ENCODE measurements around the gene BID. TPM values are rescaled to one million over a fixed set of nuclear protein-coding genes. Genes with fewer than 3 reads are reported as not detected.
"Not testable (repeated sequence)": the region's sequence is repeated elsewhere in the genome, so short reads cannot be mapped to it uniquely, and the experiment has no call there.

The BID gene
- polyA plus RNA-seq, 1 donor from 2014 or later = 88.6 TPM

DNA sequence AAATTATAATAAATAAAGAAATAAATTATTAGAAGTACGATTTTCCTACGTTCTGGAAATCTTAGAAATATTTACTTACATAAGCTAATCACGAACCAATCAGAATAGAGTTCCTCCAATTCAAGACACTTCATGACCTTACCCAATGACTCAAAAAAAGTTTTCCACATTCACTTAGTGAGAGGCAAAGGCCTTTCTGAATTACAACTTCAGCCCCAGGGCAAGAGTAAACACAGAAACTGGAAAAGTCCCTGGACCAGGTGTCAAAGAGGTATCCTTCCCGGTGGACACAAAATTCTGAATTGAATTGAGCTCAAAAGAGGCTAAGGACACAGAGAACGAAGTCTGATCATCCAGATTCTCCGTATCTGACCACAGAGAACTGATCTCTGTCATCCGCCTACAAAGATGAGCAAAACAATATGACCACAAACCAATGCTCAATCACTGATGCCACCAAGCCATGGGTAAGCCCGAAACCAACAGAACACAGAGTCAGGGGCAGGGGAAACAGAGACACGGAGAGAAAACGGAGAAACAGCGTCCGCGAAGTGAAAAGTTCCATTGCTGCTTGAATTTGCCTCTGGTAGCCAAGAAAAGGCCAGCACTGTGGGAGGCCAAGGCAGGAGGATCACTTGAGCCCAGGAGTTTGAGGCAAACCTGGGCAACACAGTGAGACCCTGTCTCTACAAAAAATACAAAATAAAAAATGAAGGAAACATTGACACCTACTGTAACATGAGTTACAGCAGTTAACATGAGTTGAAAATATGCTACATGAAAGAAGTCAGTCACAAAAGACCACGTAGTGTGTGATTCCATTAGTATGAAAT, 6.8 kb downstream of the BID start:
- Histone ChIP-seq H3K9ac (ENCODE audit: low read length) (no peak overlapping the region), H3K9me3 (ENCODE audit: low read length) (no peaks in the 10 kb centered on the region), H3K27ac (ENCODE audit: low read length) (no peak overlapping the region), H3K4me3 (ENCODE audit: low read length) (no peak overlapping the region), H3K4me2 (ENCODE audit: low read length) (no peak overlapping the region), H3K27me3 (ENCODE audit: insufficient read depth, low read depth, low read length) (no peaks in the 10 kb centered on the region), H3K79me2 (replicated peaks; ENCODE audit: insufficient read depth, low read length) (no peaks in the 10 kb centered on the region), H4K20me1 (ENCODE audit: insufficient read depth) (no peaks in the 10 kb centered on the region), H2AFZ (ENCODE audit: low read depth, low read length) (no peak overlapping the region), H3K36me3 (ENCODE audit: insufficient read depth, low read length) (no peaks in the 10 kb centered on the region), H3K9me2 (ENCODE audit: insufficient read depth, low read length) (no peaks in the 10 kb centered on the region), H3F3A (ENCODE audit: insufficient read depth, low read length, poor library complexity, severe bottlenecking) (no peaks in the 10 kb centered on the region)
- TF ChIP-seq, protein P1, sequence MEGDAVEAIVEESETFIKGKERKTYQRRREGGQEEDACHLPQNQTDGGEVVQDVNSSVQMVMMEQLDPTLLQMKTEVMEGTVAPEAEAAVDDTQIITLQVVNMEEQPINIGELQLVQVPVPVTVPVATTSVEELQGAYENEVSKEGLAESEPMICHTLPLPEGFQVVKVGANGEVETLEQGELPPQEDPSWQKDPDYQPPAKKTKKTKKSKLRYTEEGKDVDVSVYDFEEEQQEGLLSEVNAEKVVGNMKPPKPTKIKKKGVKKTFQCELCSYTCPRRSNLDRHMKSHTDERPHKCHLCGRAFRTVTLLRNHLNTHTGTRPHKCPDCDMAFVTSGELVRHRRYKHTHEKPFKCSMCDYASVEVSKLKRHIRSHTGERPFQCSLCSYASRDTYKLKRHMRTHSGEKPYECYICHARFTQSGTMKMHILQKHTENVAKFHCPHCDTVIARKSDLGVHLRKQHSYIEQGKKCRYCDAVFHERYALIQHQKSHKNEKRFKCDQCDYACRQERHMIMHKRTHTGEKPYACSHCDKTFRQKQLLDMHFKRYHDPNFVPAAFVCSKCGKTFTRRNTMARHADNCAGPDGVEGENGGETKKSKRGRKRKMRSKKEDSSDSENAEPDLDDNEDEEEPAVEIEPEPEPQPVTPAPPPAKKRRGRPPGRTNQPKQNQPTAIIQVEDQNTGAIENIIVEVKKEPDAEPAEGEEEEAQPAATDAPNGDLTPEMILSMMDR (IDR thresholded peaks at IDR 0.05; ENCODE audit: poor library complexity, severe bottlenecking) = no peak
- TF ChIP-seq EP300 (conservative IDR thresholded peaks at IDR 0.05; ENCODE audit: poor library complexity, severe bottlenecking) (no peak), TAF1 (IDR thresholded peaks at IDR 0.05; ENCODE audit: low read depth) (no peak), POLR2AphosphoS5 (IDR thresholded peaks at IDR 0.05) (no peak), REST (IDR thresholded peaks at IDR 0.05; ENCODE audit: borderline replicate concordance) (no peak), EZH2 (IDR thresholded peaks at IDR 0.05; ENCODE audit: borderline replicate concordance, insufficient read depth, low read length, poor library complexity, severe bottlenecking) (no peak), MXI1 (conservative IDR thresholded peaks at IDR 0.05; ENCODE audit: poor library complexity, severe bottlenecking) (no peak), SMC3 (conservative IDR thresholded peaks at IDR 0.05; ENCODE audit: poor library complexity) (no peak), RAD21 (conservative IDR thresholded peaks at IDR 0.05) (no peak)

GRCh38 chr22:17764852-17765251, 9.4 kb downstream of the BID start:
- H2AFZ ChIP-seq (ENCODE audit: low read depth, low read length); H3K4me3 ChIP-seq (ENCODE audit: low read length); H3K4me2 ChIP-seq (ENCODE audit: low read length); H3K9ac ChIP-seq (ENCODE audit: low read length); H3K27ac ChIP-seq (ENCODE audit: low read length); H3F3A ChIP-seq (ENCODE audit: insufficient read depth, low read length, poor library complexity, severe bottlenecking); H3K27me3 ChIP-seq (ENCODE audit: insufficient read depth, low read depth, low read length); H3K9me3 ChIP-seq (ENCODE audit: low read length); H4K20me1 ChIP-seq (ENCODE audit: insufficient read depth); H3K79me2 ChIP-seq (replicated peaks; ENCODE audit: insufficient read depth, low read length); H3K9me2 ChIP-seq (ENCODE audit: insufficient read depth, low read length); H3K36me3 ChIP-seq (ENCODE audit: insufficient read depth, low read length): not testable (repeated sequence)

Data from neural cell (in vitro differentiated cells).